ENCODE results near the gene UBTD2.

UBTD2 gene

GRCh38 chr5:172219296-172219695 is 64.3 kb downstream of the UBTD2 start:
- Histone ChIP-seq H3K4me3 (ENCODE audit: low read depth in 1 of 2, low read length in 2 of 2) (no peak overlapping the region), H2AFZ (ENCODE audit: low read depth, low read length) (no peak overlapping the region), H3K27ac (ENCODE audit: low read length) (no peak overlapping the region), H3K27me3 (ENCODE audit: insufficient read depth, low read length, poor library complexity) (no peaks in the 10 kb centered on the region), H3K4me2 (ENCODE audit: insufficient read depth, low read length) (no peak overlapping the region), H3K79me2 (ENCODE audit: insufficient read depth, low read length) (no peaks in the 10 kb centered on the region), H3K36me3 (ENCODE audit: insufficient read depth, low read length) (peaks cover 41% of the 10 kb centered on the region), H3K9ac (ENCODE audit: low read depth, low read length) (no peak overlapping the region), H4K20me1 (ENCODE audit: insufficient read depth, low read length) (no peaks in the 10 kb centered on the region), H3K9me3 (ENCODE audit: insufficient read depth, low read length, severe bottlenecking) (peaks cover 6% of the 10 kb centered on the region), H3K4me1 (ENCODE audit: insufficient read depth, low read length) (no peaks in the 10 kb centered on the region)
- TF ChIP-seq CTCF (IDR thresholded peaks at IDR 0.05; ENCODE audit: borderline replicate concordance, extremely low read depth, low read length, poor library complexity, severe bottlenecking): no peak
- no peak for TF ChIP-seq EZH2 (IDR thresholded peaks at IDR 0.05; ENCODE audit: borderline replicate concordance, low read depth, low read length, severe bottlenecking)
- no peak for DNase-seq
- ATAC-seq (ENCODE audit: insufficient read depth, low read depth): no peak

- TF ChIP-seq EZH2 (IDR thresholded peaks at IDR 0.05; ENCODE audit: borderline replicate concordance, low read depth, low read length, severe bottlenecking): no peak
- TF ChIP-seq CTCF (IDR thresholded peaks at IDR 0.05; ENCODE audit: borderline replicate concordance, extremely low read depth, low read length, poor library complexity, severe bottlenecking): no peak
- H3K27me3 ChIP-seq (ENCODE audit: insufficient read depth, low read length, poor library complexity): no peaks in the 10 kb centered on the region
- no peak overlapping the region for H3K9ac ChIP-seq (ENCODE audit: low read depth, low read length)
- peaks cover 6% of the 10 kb centered on the region for H3K9me3 ChIP-seq (ENCODE audit: insufficient read depth, low read length, severe bottlenecking)
- H2AFZ ChIP-seq (ENCODE audit: low read depth, low read length): no peak overlapping the region
- no peak overlapping the region for H3K4me3 ChIP-seq (ENCODE audit: low read depth in 1 of 2, low read length in 2 of 2)
- no peak overlapping the region for H3K27ac ChIP-seq (ENCODE audit: low read length)
- H3K4me1 ChIP-seq (ENCODE audit: insufficient read depth, low read length): no peaks in the 10 kb centered on the region
- H3K36me3 ChIP-seq (ENCODE audit: insufficient read depth, low read length): peaks cover 43% of the 10 kb centered on the region
- H4K20me1 ChIP-seq (ENCODE audit: insufficient read depth, low read length): no peaks in the 10 kb centered on the region; the same call in 1 of the 2 replicates
- ATAC-seq (ENCODE audit: insufficient read depth, low read depth) (no peak), DNase-seq (no peak)
- H3K79me2 ChIP-seq (ENCODE audit: insufficient read depth, low read length): no peaks in the 10 kb centered on the region
- no peak overlapping the region for H3K4me2 ChIP-seq (ENCODE audit: insufficient read depth, low read length)
These were observed 67.2 kb downstream of the UBTD2 start for GRCh38 chr5:172216345-172216744.

- no peak overlapping the region for H2AFZ ChIP-seq (ENCODE audit: low read depth, low read length)
- no peaks in the 10 kb centered on the region for H3K27me3 ChIP-seq (ENCODE audit: insufficient read depth, low read length, poor library complexity)
- no peaks in the 10 kb centered on the region for H3K4me1 ChIP-seq (ENCODE audit: insufficient read depth, low read length)
- DNase-seq (no peak), ATAC-seq (ENCODE audit: insufficient read depth, low read depth) (no peak)
- no peak overlapping the region for H3K9ac ChIP-seq (ENCODE audit: low read depth, low read length)
- H4K20me1 ChIP-seq (ENCODE audit: insufficient read depth, low read length): no peaks in the 10 kb centered on the region; the same call in 1 of the 2 replicates
- H3K9me3 ChIP-seq (ENCODE audit: insufficient read depth, low read length, severe bottlenecking): no peaks in the 10 kb centered on the region
- H3K36me3 ChIP-seq (ENCODE audit: insufficient read depth, low read length): peaks cover 30% of the 10 kb centered on the region
- no peak overlapping the region for H3K4me3 ChIP-seq (ENCODE audit: low read depth in 1 of 2, low read length in 2 of 2)
- no peak for TF ChIP-seq CTCF (IDR thresholded peaks at IDR 0.05; ENCODE audit: borderline replicate concordance, extremely low read depth, low read length, poor library complexity, severe bottlenecking)
- TF ChIP-seq EZH2 (IDR thresholded peaks at IDR 0.05; ENCODE audit: borderline replicate concordance, low read depth, low read length, severe bottlenecking): no peak
- H3K4me2 ChIP-seq (ENCODE audit: insufficient read depth, low read length): no peak overlapping the region
- H3K27ac ChIP-seq (ENCODE audit: low read length): no peak overlapping the region
- no peaks in the 10 kb centered on the region for H3K79me2 ChIP-seq (ENCODE audit: insufficient read depth, low read length)
These were observed 70.4 kb downstream of the UBTD2 start for GRCh38 chr5:172213126-172213525.

- H4K20me1 ChIP-seq (ENCODE audit: insufficient read depth, low read length): no peaks in the 10 kb centered on the region; the same call in 1 of the 2 replicates
- no peak overlapping the region for H3K4me3 ChIP-seq (ENCODE audit: low read depth in 1 of 2, low read length in 2 of 2)
- H3K36me3 ChIP-seq (ENCODE audit: insufficient read depth, low read length): peaks cover 29% of the 10 kb centered on the region
- H3K9me3 ChIP-seq (ENCODE audit: insufficient read depth, low read length, severe bottlenecking): no peaks in the 10 kb centered on the region
- no peak overlapping the region for H3K27ac ChIP-seq (ENCODE audit: low read length)
- DNase-seq (no peak), ATAC-seq (ENCODE audit: insufficient read depth, low read depth) (no peak)
- H3K4me1 ChIP-seq (ENCODE audit: insufficient read depth, low read length): no peaks in the 10 kb centered on the region
- H3K9ac ChIP-seq (ENCODE audit: low read depth, low read length): no peak overlapping the region
- H3K27me3 ChIP-seq (ENCODE audit: insufficient read depth, low read length, poor library complexity): no peaks in the 10 kb centered on the region
- TF ChIP-seq CTCF (IDR thresholded peaks at IDR 0.05; ENCODE audit: borderline replicate concordance, extremely low read depth, low read length, poor library complexity, severe bottlenecking) (no peak), EZH2 (IDR thresholded peaks at IDR 0.05; ENCODE audit: borderline replicate concordance, low read depth, low read length, severe bottlenecking) (no peak)
- H3K79me2 ChIP-seq (ENCODE audit: insufficient read depth, low read length): no peaks in the 10 kb centered on the region
- H2AFZ ChIP-seq (ENCODE audit: low read depth, low read length): no peak overlapping the region
- no peak overlapping the region for H3K4me2 ChIP-seq (ENCODE audit: insufficient read depth, low read length)
These were observed 71.9 kb downstream of the UBTD2 start for GRCh38 chr5:172211676-172212075.
